A673 (cell line): Measurements from ENCODE around the gene MNAT1.

Experiments
- CTCF ChIP-seq: fragments of 300-800, 200-600 bp; sonication (generic); conservative IDR thresholded peaks from 2 replicates; pipeline ENCODE4 v1.5.1; 2017; ENCODE audit warnings: low read depth, mild to moderate bottlenecking, antibody characterized with exemption, low read length, moderate library complexity, mixed read lengths
- EZH2 ChIP-seq: fragments of 200-600 bp; sonication (generic); IDR thresholded peaks from 2 replicates; pipeline ENCODE4 v1.6.1; 2017; ENCODE audit warnings: borderline replicate concordance, low read depth, mild to moderate bottlenecking, mixed read lengths, antibody characterized with exemption, low read length; ENCODE audit not compliant: poor library complexity, severe bottlenecking

GRCh38 chr14:60946773-60947172 lies 212.2 kb downstream of the MNAT1 start:
- TF ChIP-seq CTCF (no peak), EZH2 (no peak)
